Stimulated activated CD4-positive, alpha-beta T cell treated with anti-CD3 and anti-CD28 coated beads, Interleukin-4, amount 100 ng/mL, for 4 hours (primary cell): ENCODE measurements around the gene SERAC1.

Source experiments
- DNase-seq, 2 experiments: peaks; one replicate each; pipeline ENCODE4 v3.0.0-alpha.2; 2020

The SERAC1 gene

DNA sequence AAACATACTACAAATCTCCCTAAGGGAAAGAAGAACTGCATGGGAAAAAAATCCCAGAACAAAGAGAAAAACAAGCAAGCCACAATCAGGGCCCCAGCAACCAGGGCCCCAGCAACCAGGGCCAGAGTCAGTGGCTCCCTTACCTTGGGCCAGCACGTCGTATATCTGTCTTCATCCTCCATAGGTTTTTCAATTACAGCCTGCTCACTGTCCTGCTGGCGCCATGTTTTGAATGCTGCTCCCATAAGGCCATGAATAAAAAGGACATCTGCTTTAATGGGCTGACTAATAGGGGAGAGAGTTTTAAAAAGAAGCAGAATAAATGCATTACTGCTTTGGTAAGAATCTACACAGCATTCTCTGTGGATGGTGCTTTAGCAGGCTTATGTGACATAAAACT, 49.2 kb downstream of the SERAC1 start:
- no peak for DNase-seq

DNA sequence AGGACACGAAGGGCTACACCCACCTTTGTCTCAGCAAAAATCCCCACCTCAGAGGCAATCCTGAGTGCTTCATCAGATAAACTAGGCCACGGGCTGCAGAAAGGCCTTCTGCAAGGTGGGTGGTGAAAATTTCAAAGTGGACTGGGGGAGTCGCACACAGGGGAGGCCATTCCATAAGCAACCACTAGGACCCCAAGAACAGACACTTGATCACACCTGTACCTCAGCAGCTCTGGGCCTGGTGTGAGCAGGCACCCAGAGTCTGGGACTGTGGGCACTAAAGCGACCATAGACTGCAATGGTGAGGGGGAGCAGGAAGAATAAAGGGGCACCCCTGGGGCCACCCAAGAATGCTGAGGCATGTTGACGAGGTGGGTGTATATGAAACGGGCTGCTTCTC, 52.6 kb downstream of the SERAC1 start:
- DNase-seq: no peak

DNA sequence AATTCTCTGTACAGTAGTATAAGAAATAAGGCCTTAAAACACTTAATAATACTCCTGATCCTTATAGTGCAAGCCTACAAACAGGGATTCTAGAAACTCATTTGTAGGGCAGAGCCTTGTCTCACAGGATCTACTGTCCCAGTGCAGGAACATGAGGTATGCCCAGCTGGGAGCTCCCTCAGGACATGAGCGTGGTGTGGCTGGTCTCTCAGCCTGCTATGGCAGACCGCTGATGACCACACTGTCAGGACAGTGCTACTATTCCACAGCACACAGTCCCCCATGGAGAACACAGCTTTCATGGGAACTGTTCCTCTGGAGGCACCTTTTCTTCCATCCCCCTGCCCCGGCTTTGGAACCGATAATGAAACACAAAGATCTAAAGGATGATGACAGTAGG, 53.0 kb downstream of the SERAC1 start:
- DNase-seq: no peak

DNA sequence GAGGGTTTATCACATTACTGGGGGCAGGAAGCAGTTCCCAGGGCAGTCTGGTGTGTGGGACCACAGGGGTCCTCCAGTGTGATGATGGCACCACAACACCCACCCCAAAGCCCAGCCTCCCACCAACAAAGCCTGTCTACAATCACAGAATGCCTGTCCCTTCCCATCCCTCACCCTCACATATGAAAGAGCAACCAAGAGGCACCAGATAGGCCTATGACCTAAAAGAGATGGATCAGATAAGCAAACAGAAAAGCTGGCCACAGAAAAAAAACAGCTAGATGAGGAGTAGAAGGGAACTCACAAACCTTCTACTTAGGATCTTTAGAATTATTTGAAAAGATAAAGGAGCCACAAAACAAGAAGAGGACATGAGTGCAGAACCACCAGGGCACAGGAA, 54.3 kb downstream of the SERAC1 start:
- DNase-seq: no peak

DNA sequence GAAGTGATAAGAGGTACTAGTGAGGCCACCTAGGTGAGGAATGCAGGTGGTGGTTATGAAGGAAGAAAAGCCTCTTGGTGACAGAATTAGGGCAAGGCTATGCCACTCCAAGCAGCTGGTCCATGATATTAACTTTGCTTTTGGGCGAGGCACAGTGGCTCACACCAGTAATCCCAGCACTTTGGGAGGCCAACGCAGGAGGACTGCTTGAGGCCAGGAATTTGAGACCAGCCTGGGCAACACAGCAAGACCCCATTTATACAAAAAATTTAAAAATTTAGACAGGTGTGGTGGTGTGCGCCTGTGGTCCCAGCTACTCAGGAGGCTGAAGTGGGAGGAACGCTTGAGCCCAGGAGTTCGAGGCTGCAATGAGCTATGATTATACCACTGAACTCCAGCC, 56.1 kb downstream of the SERAC1 start:
- no peak for DNase-seq

DNA sequence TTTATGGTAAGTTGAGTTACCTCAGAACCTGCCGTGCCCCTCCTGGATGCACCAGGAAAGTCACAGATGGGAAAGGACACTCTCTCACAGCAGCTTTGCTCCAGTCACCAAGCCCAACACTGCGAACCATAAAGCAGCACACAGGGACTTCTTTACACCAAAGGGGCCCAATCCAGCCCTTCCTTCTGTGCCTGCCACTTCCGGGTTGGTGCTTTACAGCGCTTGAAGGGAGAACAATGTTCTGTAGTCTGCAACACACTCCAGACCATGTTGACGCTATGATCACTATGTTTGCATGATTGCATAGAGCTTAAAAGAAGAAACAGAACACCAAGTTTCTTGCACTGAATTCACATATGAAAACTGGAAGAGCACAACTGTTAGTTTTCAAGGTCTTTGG, 57.1 kb downstream of the SERAC1 start:
- no peak for DNase-seq

DNA sequence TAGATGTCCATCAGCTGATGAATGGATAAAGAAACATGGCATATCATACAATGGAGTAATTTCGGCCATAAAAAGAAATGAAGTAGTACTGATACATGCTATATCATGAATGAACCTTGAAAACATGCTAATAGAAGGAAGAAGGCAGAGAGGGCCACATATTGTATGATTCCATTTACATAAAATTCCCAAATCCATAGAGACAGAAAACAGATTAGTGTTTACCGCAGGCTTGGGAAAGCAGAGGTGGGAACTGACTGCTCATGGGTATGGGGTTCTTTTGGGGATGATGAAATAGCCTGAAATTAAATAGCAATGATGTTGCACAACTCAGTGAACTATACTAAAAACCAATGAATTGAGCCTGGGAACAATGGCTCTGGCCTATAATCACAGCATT, 58.3 kb downstream of the SERAC1 start:
- no peak for DNase-seq

DNA sequence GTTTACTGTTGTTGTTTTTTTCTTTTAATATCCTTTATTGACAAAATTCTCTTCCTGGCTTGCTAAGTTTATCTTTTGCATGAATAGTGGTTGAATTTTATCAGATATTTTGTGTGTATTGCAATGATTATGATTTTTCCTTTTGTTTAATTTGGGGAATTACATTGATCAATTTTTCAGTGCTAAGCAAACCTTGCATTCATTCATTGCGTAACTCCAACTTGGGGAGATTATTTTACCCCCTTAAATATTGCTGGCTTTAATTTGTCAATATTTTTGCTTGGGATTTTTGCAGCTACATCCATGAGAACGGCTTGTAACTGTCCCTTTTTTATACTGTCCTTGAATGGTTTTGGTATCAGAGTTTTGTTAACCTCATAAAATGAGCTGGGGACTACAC, 63.4 kb downstream of the SERAC1 start:
- no peak for DNase-seq

DNA sequence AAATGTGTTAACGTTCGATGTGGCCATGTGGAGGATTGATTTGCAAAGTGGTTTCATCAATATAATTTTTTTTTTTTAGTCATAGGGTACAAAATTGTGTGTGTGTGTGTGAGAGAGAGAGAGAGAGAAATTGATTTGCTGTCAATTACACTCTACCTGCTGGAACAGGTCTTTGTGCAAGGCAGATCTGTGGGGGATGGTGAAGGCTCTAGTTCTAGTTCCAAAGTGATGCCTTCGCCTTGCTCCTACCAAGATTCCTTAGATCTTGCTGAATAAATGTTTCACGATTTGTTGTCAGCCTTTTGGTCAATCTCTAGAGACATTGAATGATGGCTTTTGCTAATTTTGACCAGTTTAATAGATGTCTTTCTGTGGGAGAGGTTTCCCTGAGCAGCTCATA, 64.8 kb downstream of the SERAC1 start:
- DNase-seq: no peak

DNA sequence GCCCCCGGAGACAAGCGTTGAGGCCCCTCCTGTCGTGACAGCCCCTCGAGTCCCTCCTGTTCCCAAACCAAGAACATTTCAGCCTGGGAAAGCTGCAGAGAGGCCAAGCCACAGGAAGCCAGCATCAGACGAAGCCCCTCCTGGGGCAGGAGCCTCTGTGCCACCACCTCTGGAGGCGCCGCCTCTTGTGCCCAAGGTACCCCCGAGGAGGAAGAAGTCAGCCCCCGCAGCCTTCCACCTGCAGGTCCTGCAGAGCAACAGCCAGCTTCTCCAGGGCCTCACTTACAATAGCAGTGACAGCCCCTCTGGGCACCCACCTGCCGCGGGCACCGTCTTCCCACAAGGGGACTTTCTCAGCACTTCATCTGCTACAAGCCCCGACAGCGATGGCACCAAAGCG, 72.4 kb downstream of the SERAC1 start:
- DNase-seq: no peak

DNA sequence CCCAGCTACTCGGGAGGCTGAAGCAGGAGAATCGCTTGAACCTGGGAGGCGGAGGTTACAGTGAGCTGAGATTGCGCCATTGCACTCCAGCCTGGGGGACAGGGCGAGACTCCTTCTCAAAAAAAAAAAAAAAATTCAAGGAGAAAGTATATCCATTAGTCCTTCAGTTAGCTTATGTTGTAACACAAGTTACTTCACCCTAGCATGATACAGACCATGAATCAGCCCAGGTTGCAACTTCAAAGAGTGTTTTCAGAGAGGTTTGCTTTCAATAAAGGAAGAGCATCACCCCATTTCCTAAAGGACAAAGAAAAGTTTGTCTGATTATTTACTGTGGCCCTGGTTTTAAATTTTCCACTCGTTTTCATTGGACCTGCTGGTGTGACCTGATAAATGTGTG, 73.0 kb downstream of the SERAC1 start:
- no peak for DNase-seq

DNA sequence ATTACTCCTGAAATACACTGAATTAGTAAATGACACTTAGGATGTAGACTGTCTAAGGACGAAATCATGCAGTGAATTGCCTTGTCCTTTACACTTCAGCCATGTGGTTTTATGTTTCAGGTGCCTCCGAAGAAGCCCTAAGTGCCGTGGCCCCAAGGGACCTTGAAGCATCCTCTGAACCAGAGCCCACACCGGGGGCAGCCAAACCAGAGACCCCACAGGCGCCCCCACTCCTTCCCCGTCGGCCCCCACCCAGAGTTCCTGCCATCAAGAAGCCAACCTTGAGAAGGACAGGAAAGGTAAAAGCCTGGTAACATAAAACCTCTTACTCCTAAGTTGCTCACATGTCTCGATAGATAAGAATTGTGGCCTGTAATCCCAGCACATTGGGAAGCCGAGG, 75.3 kb downstream of the SERAC1 start:
- no peak for DNase-seq

DNA sequence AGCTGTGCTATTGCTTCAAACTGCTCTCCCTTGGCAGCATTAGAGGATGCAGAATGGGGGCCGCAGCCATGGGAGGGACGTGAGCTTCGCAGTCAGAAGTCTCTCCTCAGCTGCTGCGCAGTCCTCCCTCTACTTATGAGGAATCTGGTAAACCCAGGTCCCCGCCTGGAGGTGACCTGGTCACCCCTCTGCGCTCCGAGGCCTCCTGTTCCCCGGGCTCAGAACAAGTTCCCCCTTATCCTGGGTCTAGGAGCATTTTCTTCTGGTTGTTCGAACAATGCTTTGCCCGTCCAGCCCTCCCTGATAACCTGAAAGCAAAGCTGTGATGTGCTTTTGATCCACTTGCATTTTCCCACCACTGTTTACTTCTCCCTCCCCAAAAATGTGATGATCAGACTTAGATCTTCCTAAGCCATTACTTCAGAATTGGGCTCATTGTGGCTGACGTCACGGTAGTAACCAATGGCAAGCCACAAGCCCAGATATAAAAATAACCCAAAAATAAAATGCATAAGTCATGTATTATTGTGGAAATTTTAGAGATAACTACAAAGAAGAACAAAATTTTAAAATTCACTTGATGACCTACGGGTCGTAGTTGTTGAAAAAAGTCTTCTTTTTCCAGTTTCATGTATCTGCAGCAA, 80.7 kb downstream of the SERAC1 start:
- DNase-seq: no peak

DNA sequence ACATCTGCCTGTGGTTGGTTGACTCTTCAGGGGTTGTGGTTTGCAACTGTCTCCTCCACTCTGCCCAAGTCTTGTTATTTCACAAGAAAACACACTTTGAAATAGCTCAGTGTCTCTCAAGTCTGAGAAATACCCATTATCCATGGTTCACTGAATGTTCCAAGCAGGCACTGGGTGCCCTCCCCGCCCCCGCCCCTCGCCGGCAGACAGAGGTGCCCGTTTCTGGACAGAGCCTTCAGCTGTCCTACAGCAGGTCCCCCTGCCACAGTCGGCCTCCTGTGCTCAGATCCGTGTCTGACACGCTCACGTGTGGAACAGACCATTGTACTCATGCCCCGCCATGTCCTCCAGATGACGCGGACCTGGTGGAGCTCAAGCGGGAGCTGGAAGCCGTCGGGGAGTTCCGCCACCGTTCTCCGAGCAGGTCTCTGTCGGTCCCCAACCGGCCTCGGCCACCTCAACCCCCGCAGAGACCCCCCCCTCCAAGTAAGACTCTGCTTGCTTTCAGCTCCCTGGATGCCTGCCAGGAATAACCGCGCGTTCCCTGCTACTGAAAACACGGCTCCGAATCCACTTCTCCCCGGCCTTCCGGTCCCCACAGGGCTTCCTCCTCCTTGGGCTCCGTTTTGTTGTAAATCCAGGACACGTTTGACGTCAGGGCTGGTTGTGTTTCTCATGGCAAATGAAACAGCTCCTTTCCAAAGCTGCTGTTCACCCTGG, 81.4 kb downstream of the SERAC1 start:
- no peak for DNase-seq

DNA sequence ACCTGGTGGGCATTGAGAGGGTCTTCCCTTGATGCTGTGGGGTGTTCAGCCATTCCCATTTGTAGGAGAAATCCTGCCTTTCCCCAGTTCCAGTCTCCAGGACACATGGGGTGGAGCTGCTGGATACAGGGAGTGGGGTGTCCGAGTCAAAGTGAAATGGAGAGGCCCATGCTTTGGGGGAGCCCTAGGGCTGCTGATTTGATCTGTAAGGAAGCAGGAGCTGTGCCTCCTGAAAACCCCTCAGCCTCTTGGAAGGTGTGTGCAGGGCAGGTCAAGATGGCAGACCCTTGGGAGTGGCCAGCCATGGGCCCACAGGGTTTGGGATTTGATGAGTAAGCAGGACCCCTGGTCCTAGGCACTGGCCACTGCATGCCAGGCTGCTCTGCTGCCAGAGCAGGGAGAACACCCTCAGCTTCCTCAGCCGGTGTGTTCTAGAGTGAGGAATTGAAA, 82.0 kb downstream of the SERAC1 start:
- no peak for DNase-seq

DNA sequence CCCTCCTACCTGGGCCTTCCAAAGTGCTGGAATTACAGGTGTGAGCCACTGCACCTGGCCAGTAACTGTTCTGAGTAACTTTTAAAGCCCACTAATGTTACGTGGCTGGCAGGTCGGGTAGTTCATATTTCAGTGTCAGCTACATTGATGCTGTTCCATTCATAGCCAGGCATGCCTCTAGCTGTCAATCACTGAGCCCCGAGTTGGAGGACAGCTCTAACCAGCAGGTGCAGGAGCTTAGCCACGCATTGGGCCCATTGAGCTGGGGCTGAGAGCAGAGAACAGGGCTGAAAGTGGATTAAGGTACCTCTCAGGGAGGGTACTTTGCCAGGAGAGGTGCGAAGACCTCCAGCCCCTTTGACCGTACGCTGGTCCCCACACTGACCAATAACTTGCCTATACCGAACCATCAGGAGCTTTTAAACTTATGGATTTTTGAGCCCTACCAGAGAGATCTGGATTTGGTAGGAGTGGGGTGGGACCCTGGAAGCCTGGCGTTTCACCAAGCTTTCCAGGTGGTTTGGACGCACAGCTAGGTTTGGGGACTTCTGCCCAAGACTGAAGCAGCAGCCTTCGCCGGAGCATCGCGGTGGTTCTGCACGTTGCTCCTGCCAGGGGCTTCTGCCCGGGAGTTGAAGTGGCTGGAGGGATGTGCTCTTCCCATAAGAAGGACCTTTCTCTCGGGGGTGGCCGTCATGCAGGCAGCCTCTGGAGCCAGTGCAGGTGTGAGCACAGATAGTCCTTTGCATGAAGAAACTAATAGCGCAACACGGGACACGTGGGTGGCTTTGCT, 82.6 kb downstream of the SERAC1 start:
- no peak for DNase-seq

DNA sequence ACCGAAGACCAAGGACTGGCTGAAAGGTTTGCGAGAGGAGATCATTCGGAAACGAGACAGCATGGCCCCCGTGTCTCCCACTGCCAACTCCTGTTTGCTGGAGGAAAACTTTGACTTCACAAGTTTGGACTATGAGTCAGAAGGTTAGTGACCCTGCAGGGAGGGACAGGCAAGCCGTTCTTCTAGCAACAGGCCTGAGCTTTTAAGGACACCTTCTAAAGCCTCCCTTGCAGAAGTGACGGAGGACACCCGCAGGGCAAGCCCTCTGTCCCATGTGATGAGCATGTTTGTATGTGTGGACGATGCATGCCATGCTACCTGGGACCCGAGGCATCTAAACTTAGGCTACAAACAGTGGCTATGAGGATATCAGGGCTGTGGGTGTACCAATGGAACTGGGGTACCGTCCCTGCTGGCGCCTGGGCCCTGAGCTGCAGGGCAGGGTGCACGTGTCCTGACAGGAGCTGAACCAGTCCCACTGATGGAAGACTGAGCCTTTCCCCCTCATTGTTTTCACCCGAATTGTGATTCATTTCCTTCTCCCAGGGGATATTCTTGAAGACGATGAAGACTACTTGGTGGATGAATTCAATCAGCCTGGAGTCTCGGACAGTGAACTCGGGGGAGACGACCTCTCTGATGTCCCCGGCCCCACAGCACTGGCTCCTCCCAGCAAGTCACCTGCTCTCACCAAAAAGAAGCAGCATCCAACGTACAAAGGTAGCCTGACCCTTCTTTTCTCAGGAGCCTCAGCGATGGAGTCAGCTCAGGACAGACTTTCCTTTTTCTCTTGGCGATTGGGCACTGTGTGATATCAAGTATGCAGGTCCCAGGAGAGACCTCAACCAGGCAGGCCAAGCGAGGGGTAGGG, 84.4 kb downstream of the SERAC1 start:
- DNase-seq: no peak

DNA sequence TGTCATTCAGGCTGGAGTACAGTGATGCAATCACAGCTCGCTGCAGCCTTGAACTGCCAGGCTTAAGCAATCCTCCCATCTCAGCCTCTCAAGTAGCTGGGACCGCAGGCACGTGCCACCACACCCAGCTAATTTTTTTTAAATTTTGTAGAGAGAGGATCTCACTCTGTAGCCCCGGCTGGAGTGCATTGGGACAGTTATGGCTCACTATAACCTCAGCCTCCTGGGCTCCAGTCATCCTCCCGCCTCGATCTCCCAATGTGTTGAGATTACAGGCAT, 86.5 kb downstream of the SERAC1 start:
- DNase-seq: no peak

DNA sequence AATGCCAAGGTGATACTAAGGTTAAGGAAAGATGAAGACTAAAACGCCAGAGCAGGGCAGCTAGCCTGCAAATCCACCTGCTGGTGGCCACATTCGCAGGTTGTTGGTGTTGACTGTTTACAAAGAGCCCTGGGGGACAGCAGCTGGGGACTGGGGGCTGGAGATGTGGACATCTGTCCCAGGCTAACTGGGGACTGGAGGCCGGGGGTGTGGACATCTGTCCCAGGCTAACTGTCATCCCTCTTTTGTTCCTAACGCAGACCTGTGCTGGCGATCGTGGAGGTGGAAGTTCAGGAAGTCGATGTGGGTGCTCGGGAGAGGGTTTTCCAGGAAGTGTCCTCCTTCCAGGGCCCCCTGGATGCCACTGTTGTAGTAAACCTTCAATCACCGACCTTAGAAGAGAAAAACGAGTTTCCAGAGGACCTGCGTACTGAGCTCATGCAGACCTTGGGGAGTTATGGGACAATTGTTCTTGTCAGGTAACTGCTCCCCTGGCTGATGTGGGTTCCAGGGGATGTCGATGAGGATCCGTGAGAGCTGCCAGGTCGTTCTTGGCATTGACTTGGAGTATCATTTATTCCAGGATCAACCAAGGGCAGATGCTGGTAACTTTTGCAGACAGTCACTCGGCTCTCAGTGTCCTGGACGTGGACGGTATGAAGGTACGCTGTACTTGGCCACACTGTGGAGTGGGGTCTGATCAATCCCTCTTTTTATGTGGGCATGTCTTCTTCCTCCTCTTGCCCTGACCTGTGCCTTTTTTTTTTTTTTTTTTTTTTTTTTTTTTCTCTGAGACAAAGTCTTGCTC, 87.0 kb downstream of the SERAC1 start:
- no peak for DNase-seq

DNA sequence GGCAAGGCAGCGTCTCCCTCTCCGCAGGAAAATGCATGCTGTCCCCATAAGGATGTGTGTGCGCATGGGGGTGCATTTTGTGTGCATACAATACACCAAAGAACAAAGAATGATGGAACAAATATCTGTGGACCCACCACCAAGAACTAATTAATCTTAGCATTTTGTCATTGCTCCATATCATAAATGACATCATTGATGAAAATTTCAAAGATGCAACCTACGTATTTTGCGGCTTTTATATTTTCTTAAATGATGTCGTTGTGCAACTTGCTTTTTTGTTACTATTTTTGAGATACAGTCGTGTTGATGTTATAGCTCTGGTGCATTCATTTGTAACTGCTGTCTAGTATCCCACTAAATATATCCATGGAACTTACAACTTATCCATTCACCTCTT, 89.7 kb downstream of the SERAC1 start:
- no peak for DNase-seq

DNA sequence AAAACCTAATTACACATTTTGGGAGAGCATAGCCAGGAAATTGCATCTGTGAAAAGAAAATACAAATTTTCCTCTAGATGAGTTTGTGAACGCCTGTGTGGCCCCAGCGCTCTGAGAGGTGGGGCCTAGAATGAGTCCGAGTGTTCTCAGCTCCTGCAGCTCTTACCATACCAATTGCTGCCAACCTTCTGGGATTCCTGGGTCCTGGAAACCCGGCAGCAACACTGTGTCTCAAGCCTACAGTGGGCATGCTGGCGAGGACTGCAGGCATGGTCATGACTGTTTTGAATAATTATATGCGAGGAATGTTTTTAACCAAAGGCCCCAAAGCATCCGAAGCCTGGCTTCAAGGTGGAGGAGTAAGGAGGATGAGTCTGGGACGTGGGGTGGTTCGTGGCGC, 90.4 kb downstream of the SERAC1 start:
- DNase-seq: no peak

DNA sequence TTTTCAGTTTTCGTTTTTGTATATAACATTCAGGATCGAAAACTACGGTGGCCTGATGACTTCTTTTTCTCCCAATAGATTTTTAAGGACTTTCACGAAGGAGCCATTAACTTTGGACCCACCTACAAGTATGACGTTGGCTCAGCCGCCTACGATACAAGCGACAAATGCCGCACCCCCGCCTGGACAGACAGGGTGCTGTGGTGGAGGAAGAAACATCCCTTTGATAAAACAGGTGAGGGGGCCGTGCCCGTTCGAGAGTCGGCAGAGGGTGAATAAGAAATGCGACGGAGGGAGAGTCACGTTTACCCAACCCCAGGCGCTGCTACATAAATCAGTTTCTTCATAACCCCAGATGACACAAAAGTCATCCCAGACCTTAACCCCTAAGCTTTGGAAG, 91.5 kb downstream of the SERAC1 start:
- no peak for DNase-seq

DNA sequence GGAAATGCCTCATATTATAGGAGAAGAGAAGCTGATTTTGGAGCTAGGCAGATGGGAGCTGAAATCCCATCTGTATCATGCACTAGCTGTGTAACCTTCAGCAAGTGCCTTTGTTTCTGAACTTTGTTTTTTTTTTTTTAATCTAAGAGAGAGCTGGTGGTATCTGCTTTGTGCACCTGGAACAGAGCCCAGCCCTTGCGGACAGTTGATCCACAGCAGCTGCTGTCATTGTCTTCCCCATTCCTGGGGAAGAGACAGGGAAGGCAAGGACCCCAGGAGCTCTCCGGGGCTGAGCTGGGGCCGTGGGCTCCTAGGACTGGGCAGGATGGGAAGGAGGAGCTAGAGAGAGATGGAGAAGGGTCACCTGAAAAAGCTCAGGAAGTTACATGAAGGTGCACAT, 94.3 kb downstream of the SERAC1 start:
- DNase-seq: no peak
